ENCODE measurements around the gene GNE. TPM values are rescaled to one million over a fixed set of nuclear protein-coding genes. Genes with fewer than 3 reads are reported as not detected.

The GNE gene
- total and polyA plus RNA-seq, 10 of the 15 experiments (the other 5 are each of a cell fraction or from before 2014, with no cell fraction given): 4.1 to 13.6 (median 10.7) TPM

DNA sequence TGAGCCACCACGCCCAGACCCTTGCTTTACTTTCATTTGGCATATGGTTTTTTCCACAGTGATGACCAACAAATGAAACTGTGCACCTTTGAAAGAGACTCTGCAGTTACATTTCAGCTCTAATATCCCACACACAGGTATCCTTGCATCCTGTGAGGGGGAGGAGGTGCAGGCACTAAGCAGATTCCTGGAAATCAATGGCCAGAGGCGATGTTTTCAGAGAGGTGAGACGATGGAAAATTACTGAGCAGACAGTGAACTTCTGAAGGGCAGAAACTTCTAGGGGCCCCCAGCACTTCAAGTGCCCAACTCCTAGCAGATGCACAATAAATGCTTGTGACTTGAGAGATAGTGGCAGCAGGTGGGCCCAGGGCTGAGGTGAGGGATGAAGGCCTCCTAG is 29.8 kb upstream of the GNE start (continued):
- TF ChIP-seq IKZF1 (conservative IDR thresholded peaks at IDR 0.05) (no peak), NFIC (IDR thresholded peaks at IDR 0.05; ENCODE audit: low read depth, low read length) (no peak)

DNA sequence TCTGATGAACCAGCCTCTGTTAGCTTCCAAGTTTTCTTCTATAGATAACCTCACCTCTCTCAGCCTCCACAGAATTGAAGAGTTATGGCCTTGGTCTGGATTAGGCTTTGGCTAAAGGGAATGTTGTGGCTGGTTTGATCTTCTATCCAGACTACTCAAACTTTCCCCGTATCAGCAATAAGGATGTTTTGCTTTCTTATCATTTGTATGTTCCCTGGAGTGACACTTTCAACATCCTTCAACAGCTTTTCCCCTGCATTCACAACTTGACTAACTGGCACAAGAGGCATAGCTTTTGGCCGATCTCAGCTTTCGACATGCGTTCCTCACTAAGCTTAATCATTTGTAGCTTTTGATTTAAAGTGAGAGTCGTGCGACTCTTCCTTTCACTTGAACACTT is 28.1 kb upstream of the GNE start:
- DNase-seq (ENCODE audit: low read depth, low spot score) (no peak), FAIRE-seq (no peak), ATAC-seq (no peak)
- in situ Hi-C loops (cut with MboI): no loop called here
- no peaks in the 10 kb centered on the region for H3K79me2 ChIP-seq (ENCODE audit: control insufficient read depth, insufficient read depth, low read length)
- no peak overlapping the region for H3K27ac ChIP-seq (ENCODE audit: control insufficient read depth, insufficient read depth)
- no peak overlapping the region for H2AFZ ChIP-seq (ENCODE audit: control insufficient read depth, low read depth, low read length)
- H3K4me1 ChIP-seq (ENCODE audit: control insufficient read depth, insufficient read depth, low read length): no peaks in the 10 kb centered on the region
- RAD21 ChIA-PET (ENCODE audit: unreplicated experiment): no interaction called here
- no peak overlapping the region for H3K9ac ChIP-seq (ENCODE audit: control insufficient read depth, insufficient read depth, low read length)
- H3K9me3 ChIP-seq (replicated peaks; ENCODE audit: control insufficient read depth, insufficient read depth, low read length): no peaks in the 10 kb centered on the region
- no peak overlapping the region for H3K4me2 ChIP-seq (ENCODE audit: control insufficient read depth, insufficient read depth)
- H3K4me3 ChIP-seq: no peak overlapping the region
- no TSS peak for BruUV-seq (replicated peaks)
- H3K36me3 ChIP-seq (ENCODE audit: control insufficient read depth in 2 of 2, insufficient read depth in 2 of 2, low read length in 1 of 2): no peaks in the 10 kb centered on the region
- intact Hi-C loops (cut with micrococcal nuclease; ENCODE audit: unreplicated experiment): no loop called here
- 72% methylated on average over 6 of the region's 6 CpGs for WGBS (ENCODE audit: insufficient coverage, insufficient replicate concordance, low lambda C conversion rate, missing lambda C conversion rate)
- H4K20me1 ChIP-seq (ENCODE audit: control insufficient read depth, insufficient read depth): no peaks in the 10 kb centered on the region
- SMC1A ChIA-PET (ENCODE audit: uncharacterized antibody, unreplicated experiment): no interaction called here
- POLR2A ChIA-PET: interaction anchor here (1.2 kb wide), 1 partner anchor 10 kb away, joined by 4 read pairs; no protein-coding TSS in a partner anchor
- no peaks in the 10 kb centered on the region for H3K27me3 ChIP-seq (replicated peaks in 1 of 2; ENCODE audit: control insufficient read depth in 2 of 2, insufficient read depth in 2 of 2, low read length in 1 of 2)
- CTCF ChIA-PET: interaction anchor here (0.7 to 1.2 kb wide), 4 partner anchors 9 to 42 kb away, joined by 3 to 4 read pairs (median 4); no protein-coding TSS in a partner anchor
- TF ChIP-seq, protein P1, sequence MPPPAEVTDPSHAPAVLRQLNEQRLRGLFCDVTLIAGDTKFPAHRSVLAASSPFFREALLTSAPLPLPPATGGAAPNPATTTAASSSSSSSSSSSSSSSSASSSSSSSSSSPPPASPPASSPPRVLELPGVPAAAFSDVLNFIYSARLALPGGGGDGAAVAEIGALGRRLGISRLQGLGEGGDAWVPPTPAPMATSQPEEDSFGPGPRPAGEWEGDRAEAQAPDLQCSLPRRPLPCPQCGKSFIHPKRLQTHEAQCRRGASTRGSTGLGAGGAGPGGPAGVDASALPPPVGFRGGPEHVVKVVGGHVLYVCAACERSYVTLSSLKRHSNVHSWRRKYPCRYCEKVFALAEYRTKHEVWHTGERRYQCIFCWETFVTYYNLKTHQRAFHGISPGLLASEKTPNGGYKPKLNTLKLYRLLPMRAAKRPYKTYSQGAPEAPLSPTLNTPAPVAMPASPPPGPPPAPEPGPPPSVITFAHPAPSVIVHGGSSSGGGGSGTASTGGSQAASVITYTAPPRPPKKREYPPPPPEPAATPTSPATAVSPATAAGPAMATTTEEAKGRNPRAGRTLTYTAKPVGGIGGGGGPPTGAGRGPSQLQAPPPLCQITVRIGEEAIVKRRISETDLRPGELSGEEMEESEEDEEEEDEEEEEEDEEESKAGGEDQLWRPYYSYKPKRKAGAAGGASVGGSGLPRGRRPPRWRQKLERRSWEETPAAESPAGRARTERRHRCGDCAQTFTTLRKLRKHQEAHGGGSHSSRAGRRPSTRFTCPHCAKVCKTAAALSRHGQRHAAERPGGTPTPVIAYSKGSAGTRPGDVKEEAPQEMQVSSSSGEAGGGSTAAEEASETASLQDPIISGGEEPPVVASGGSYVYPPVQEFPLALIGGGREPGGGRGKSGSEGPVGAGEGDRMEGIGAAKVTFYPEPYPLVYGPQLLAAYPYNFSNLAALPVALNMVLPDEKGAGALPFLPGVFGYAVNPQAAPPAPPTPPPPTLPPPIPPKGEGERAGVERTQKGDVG (CRISPR knock-in tag; IDR thresholded peaks at IDR 0.05): no peak
- TF ChIP-seq GATAD2B (conservative IDR thresholded peaks at IDR 0.05; ENCODE audit: low read depth): no peak
- no peak for TF ChIP-seq EP300 (IDR thresholded peaks at IDR 0.05; ENCODE audit: borderline replicate concordance in 1 of 2, control insufficient read depth in 1 of 2, low read depth in 2 of 2, low read length in 2 of 2)
- TF ChIP-seq, protein P2, sequence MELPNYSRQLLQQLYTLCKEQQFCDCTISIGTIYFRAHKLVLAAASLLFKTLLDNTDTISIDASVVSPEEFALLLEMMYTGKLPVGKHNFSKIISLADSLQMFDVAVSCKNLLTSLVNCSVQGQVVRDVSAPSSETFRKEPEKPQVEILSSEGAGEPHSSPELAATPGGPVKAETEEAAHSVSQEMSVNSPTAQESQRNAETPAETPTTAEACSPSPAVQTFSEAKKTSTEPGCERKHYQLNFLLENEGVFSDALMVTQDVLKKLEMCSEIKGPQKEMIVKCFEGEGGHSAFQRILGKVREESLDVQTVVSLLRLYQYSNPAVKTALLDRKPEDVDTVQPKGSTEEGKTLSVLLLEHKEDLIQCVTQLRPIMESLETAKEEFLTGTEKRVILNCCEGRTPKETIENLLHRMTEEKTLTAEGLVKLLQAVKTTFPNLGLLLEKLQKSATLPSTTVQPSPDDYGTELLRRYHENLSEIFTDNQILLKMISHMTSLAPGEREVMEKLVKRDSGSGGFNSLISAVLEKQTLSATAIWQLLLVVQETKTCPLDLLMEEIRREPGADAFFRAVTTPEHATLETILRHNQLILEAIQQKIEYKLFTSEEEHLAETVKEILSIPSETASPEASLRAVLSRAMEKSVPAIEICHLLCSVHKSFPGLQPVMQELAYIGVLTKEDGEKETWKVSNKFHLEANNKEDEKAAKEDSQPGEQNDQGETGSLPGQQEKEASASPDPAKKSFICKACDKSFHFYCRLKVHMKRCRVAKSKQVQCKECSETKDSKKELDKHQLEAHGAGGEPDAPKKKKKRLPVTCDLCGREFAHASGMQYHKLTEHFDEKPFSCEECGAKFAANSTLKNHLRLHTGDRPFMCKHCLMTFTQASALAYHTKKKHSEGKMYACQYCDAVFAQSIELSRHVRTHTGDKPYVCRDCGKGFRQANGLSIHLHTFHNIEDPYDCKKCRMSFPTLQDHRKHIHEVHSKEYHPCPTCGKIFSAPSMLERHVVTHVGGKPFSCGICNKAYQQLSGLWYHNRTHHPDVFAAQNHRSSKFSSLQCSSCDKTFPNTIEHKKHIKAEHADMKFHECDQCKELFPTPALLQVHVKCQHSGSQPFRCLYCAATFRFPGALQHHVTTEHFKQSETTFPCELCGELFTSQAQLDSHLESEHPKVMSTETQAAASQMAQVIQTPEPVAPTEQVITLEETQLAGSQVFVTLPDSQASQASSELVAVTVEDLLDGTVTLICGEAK (IDR thresholded peaks at IDR 0.05; ENCODE audit: borderline replicate concordance): no peak
- no peak for TF ChIP-seq IKZF1 (conservative IDR thresholded peaks at IDR 0.05)
- TF ChIP-seq RELA (IDR thresholded peaks at IDR 0.05; ENCODE audit: borderline replicate concordance, partially characterized antibody): no peak
- no peak for TF ChIP-seq RAD21 (IDR thresholded peaks at IDR 0.05; ENCODE audit: insufficient read depth, low read depth, low read length)
- TF ChIP-seq, protein P3, sequence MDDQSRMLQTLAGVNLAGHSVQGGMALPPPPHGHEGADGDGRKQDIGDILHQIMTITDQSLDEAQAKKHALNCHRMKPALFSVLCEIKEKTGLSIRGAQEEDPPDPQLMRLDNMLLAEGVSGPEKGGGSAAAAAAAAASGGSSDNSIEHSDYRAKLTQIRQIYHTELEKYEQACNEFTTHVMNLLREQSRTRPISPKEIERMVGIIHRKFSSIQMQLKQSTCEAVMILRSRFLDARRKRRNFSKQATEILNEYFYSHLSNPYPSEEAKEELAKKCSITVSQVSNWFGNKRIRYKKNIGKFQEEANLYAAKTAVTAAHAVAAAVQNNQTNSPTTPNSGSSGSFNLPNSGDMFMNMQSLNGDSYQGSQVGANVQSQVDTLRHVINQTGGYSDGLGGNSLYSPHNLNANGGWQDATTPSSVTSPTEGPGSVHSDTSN (IDR thresholded peaks at IDR 0.05; ENCODE audit: insufficient replicate concordance, low read depth, low read length): no peak
- TF ChIP-seq, protein P4, sequence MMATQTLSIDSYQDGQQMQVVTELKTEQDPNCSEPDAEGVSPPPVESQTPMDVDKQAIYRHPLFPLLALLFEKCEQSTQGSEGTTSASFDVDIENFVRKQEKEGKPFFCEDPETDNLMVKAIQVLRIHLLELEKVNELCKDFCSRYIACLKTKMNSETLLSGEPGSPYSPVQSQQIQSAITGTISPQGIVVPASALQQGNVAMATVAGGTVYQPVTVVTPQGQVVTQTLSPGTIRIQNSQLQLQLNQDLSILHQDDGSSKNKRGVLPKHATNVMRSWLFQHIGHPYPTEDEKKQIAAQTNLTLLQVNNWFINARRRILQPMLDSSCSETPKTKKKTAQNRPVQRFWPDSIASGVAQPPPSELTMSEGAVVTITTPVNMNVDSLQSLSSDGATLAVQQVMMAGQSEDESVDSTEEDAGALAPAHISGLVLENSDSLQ (IDR thresholded peaks at IDR 0.05): no peak
- TF ChIP-seq HDGF (IDR thresholded peaks at IDR 0.05): no peak
- TF ChIP-seq EZH2 (IDR thresholded peaks at IDR 0.05; ENCODE audit: borderline replicate concordance, control insufficient read depth, low read depth, low read length): no peak

Measured in GM12878 (cell line).